Endothelial cell of umbilical vein (primary cell): Measurements from ENCODE around the gene CLIC4. TPM values are rescaled to one million over a fixed set of nuclear protein-coding genes. Genes with fewer than 3 reads are reported as not detected.

ENCODE experiments used
- BruUV-seq: library from RNA; stranded (reverse); fragments of 400-500 nt; replicated peaks from 2 replicates; lab custom pipeline; 2021; lab: Mats Ljungman, UMichigan
- CTCF ChIA-PET: fragments of 300-600, 350-600 bp; sonication (Branson Sonifier 250); formaldehyde crosslinking; loops from one replicate; lab custom pipeline; 2021; ENCODE audit warnings: antibody characterized with exemption, inconsistent platforms; lab: Charles Lee
- POLR2A ChIA-PET: fragments of 300-600, 350-600 bp; sonication (Branson Sonifier 250); formaldehyde crosslinking; loops from one replicate; lab custom pipeline; 2021; ENCODE audit warnings: antibody characterized with exemption, inconsistent platforms; lab: Charles Lee
- DNase-seq: peaks from one replicate; pipeline ENCODE4 v3.0.0-alpha.2; 2011; ENCODE audit warnings: low read depth, low spot score
- FAIRE-seq: peaks from 2 replicates; lab custom pipeline; 2011; peaks lifted over from hg19 to GRCh38; lab: Jason Lieb, UNC
- H2AFZ ChIP-seq: 2 replicates; pipeline ENCODE4 v1.6.0; 2012; ENCODE audit warnings: low read depth, low read length, control low read depth, inconsistent platforms
- H3K27ac ChIP-seq: 2 replicates; pipeline ENCODE4 v1.5.1; 2011; ENCODE audit warnings: low read depth, mild to moderate bottlenecking, control low read depth, low read length, moderate library complexity; ENCODE audit not compliant: insufficient read depth
- H3K27me3 ChIP-seq, 2 experiments: 2 replicates each; pipeline versions ENCODE4 v1.6.0 to v1.6.1; 2011; ENCODE audit warnings: low read length in 2 of 2, mixed read lengths in 1 of 2; ENCODE audit not compliant: control insufficient read depth in 2 of 2, insufficient read depth in 2 of 2
- H3K36me3 ChIP-seq, 2 experiments: 2 replicates in 1 of 2; 3 replicates in 1 of 2; pipeline ENCODE4 v1.5.1; 2011; ENCODE audit warnings: low read length in 2 of 2, mild to moderate bottlenecking in 1 of 2, moderate library complexity in 1 of 2; ENCODE audit not compliant: control insufficient read depth in 2 of 2, insufficient read depth in 2 of 2; ENCODE audit errors: extremely low read depth in 1 of 2
- H3K4me1 ChIP-seq: 3 replicates; pipeline ENCODE4 v1.5.1; 2011; ENCODE audit warnings: mild to moderate bottlenecking, low read length; ENCODE audit not compliant: control insufficient read depth, insufficient read depth; ENCODE audit errors: extremely low read depth
- H3K4me2 ChIP-seq: 2 replicates; pipeline ENCODE4 v1.6.1; 2011; ENCODE audit warnings: low read length, control low read depth, mixed read lengths; ENCODE audit not compliant: insufficient read depth
- H3K4me3 ChIP-seq, 3 experiments: fragments of 200-600 bp in 1 of 3; sonication (generic), shearing (Covaris generic) in 1 of 3; replicated peaks in 1 of 3; 2 replicates each; pipeline ENCODE4 v1.5.1; 2011 to 2016; ENCODE audit warnings: control low read depth in 3 of 3, low read length in 3 of 3, mild to moderate bottlenecking in 2 of 3, inconsistent platforms in 1 of 3, low read depth in 1 of 3, moderate library complexity in 1 of 3; ENCODE audit not compliant: insufficient read depth in 1 of 3
- H3K79me2 ChIP-seq: 2 replicates; pipeline ENCODE4 v1.6.0; 2012; ENCODE audit warnings: low read length, inconsistent platforms; ENCODE audit not compliant: control insufficient read depth, insufficient read depth
- H3K9ac ChIP-seq: replicated peaks from 2 replicates; pipeline ENCODE3; 2011; ENCODE audit warnings: low read length, control low read depth; ENCODE audit not compliant: insufficient read depth; ENCODE audit errors: extremely low read depth
- H3K9me1 ChIP-seq: replicated peaks from 3 replicates; pipeline ENCODE4 v1.6.0; 2011; ENCODE audit warnings: mild to moderate bottlenecking, low read length; ENCODE audit not compliant: control insufficient read depth, insufficient read depth; ENCODE audit errors: extremely low read depth
- H3K9me3 ChIP-seq: replicated peaks from 2 replicates; pipeline ENCODE4 v1.5.1; 2012; ENCODE audit warnings: low read length, inconsistent platforms; ENCODE audit not compliant: control insufficient read depth, insufficient read depth
- H4K20me1 ChIP-seq: replicated peaks from 2 replicates; pipeline ENCODE3; 2011; ENCODE audit warnings: mild to moderate bottlenecking, low read length; ENCODE audit not compliant: control insufficient read depth, insufficient read depth; ENCODE audit errors: extremely low read depth
- CTCF ChIP-seq, 2 donors: IDR thresholded peaks; 1 replicate in 1 of 2; 2 replicates in 1 of 2; pipeline ENCODE4 v1.5.1; 2011; ENCODE audit warnings: low read length in 2 of 2, mild to moderate bottlenecking in 2 of 2, moderate library complexity in 2 of 2, control low read depth in 1 of 2, inconsistent platforms in 1 of 2, low read depth in 1 of 2; ENCODE audit not compliant: insufficient read depth in 1 of 2; ENCODE audit errors: extremely low read depth in 1 of 2
- EZH2 ChIP-seq: IDR thresholded peaks from 2 replicates; pipeline ENCODE4 v1.6.1; 2012; ENCODE audit warnings: borderline replicate concordance, low read depth, mild to moderate bottlenecking, moderate library complexity, low read length, inconsistent platforms; ENCODE audit not compliant: severe bottlenecking
- FOS ChIP-seq: IDR thresholded peaks from 2 replicates; pipeline ENCODE4 v1.6.1; 2011; ENCODE audit warnings: mild to moderate bottlenecking, low read length, moderate library complexity, borderline replicate concordance; ENCODE audit not compliant: insufficient read depth
- GATA2 ChIP-seq: IDR thresholded peaks from 2 replicates; pipeline ENCODE4 v1.7.0; 2011; ENCODE audit warnings: low read depth, mild to moderate bottlenecking, moderate library complexity, mixed read lengths, low read length; ENCODE audit not compliant: insufficient read length, insufficient read depth
- JUN ChIP-seq: IDR thresholded peaks from 2 replicates; pipeline ENCODE4 v1.6.1; 2011; ENCODE audit warnings: borderline replicate concordance, low read depth; ENCODE audit not compliant: insufficient read length, insufficient read depth
- MAX ChIP-seq: IDR thresholded peaks from 2 replicates; pipeline ENCODE4 v1.6.1; 2011; ENCODE audit not compliant: insufficient read depth, insufficient read length
- MYC ChIP-seq: IDR thresholded peaks from one replicate; pipeline ENCODE4 v1.6.1; 2011; ENCODE audit warnings: mild to moderate bottlenecking, low read depth, low read length
- POLR2A ChIP-seq: IDR thresholded peaks from 2 replicates; pipeline ENCODE4 v1.6.1; 2012; ENCODE audit warnings: low read depth, mild to moderate bottlenecking, control low read depth, low read length
- POLR2AphosphoS5 ChIP-seq: IDR thresholded peaks from 2 replicates; pipeline ENCODE4 v1.6.1; 2012; ENCODE audit warnings: low read depth, mild to moderate bottlenecking, control low read depth, low read length, moderate library complexity; ENCODE audit not compliant: insufficient read depth
- dilution Hi-C: fragments of 300-500 bp; cut with MboI; formaldehyde crosslinking; loops from one replicate; pipeline ENCODE4 v1.15.0; 2019; ENCODE audit warnings: low sequenced_read_pairs; ENCODE audit not compliant: extremely low pct_ligation_motif_present
- intact Hi-C: fragments of 100-400 bp; cut with micrococcal nuclease; formaldehyde crosslinking; loops from one replicate; pipeline ENCODE4 v1.10.0; 2022
- polyA plus RNA-seq, 4 experiments: library from polyadenylated mRNA; depleted of rRNA in 3 of 4; stranded (reverse) in 3 of 4; unstranded in 1 of 4; fragments of >200 nt; gene quantifications; 2 replicates each; pipeline versions ENCODE4 v1.2.1 to v1.2.3, GENCODE V29; 2011 to 2012; ENCODE audit warnings: missing spikeins in 1 of 4
- total RNA-seq: library from RNA; stranded (reverse); gene quantifications from 2 replicates; pipeline ENCODE4 v1.2.3, GENCODE V29; 2021

CLIC4 gene
- total and polyA plus RNA-seq, 2 donors (not counting 3 experiments of a cell fraction or from before 2014, with no cell fraction given): 97.5 to 330 TPM

- no peaks in the 10 kb centered on the region for H3K36me3 ChIP-seq
- dilution Hi-C loops: no loop called here
- H3K9me3 ChIP-seq: no peaks in the 10 kb centered on the region
- BruUV-seq: no TSS peak
- DNase-seq (no peak), FAIRE-seq (peak; percentile 33)
- no peak overlapping the region for H3K27ac ChIP-seq
- H3K27me3 ChIP-seq: no peaks in the 10 kb centered on the region
- H3K9ac ChIP-seq: no peak overlapping the region
- ChIA-PET CTCF (interaction anchor here (1.2 to 1.5 kb wide), 2 partner anchors 10 to 54 kb away, joined by 3 read pairs; no protein-coding TSS in a partner anchor), POLR2A (no interaction called here)
- no peaks in the 10 kb centered on the region for H4K20me1 ChIP-seq
- H3K4me1 ChIP-seq: peaks cover 17% of the 10 kb centered on the region
- no peak overlapping the region for H3K4me3 ChIP-seq
- H3K79me2 ChIP-seq: peaks cover 21% of the 10 kb centered on the region
- intact Hi-C loops: no loop called here
- peak overlapping the region; percentile 61 for H2AFZ ChIP-seq
- TF ChIP-seq MAX (no peak), FOS (no peak), CTCF (IDR thresholded peaks at IDR 0.05; ENCODE audit: extremely low read depth in 1 of 2, insufficient read depth in 1 of 2, low read depth in 1 of 2, low read length in 2 of 2) (no peak), POLR2A (no peak), EZH2 (no peak), JUN (no peak), GATA2 (no peak), MYC (no peak), POLR2AphosphoS5 (no peak)
- no peaks in the 10 kb centered on the region for H3K9me1 ChIP-seq
- no peak overlapping the region for H3K4me2 ChIP-seq
Measured at GRCh38 chr1:24742090-24742938, 2.9 kb upstream of the CLIC4 start.
